A549 (cell line): ENCODE data around the gene SPANXC.

Experiments
- BHLHE40 ChIP-seq: IDR thresholded peaks from 2 replicates; pipeline ENCODE4 v1.6.1; 2012; ENCODE audit warnings: low read depth, low read length, inconsistent platforms
- EP300 ChIP-seq, 2 experiments: fragments of >200 bp; sonication (Bioruptor Twin); formaldehyde crosslinking; IDR thresholded peaks; 2 replicates in 1 of 2; 3 replicates in 1 of 2; pipeline ENCODE4 v1.6.1; 2016 to 2017
- HDAC2 ChIP-seq: fragments of 200-600 bp; sonication (generic); IDR thresholded peaks from 2 replicates; pipeline ENCODE4 v1.6.1; 2016
- PHF8 ChIP-seq: fragments of 200-600 bp; sonication (generic); IDR thresholded peaks from 2 replicates; pipeline ENCODE4 v1.6.1; 2016; ENCODE audit warnings: low read depth, mild to moderate bottlenecking, antibody characterized with exemption, moderate library complexity, borderline replicate concordance
- POLR2A ChIP-seq: IDR thresholded peaks from 2 replicates; pipeline ENCODE4 v1.6.1; 2012; ENCODE audit warnings: mild to moderate bottlenecking, low read length
- RCOR1 ChIP-seq: fragments of 150-350 bp; IDR thresholded peaks from 2 replicates; pipeline ENCODE4 v1.6.1; 2014; ENCODE audit warnings: antibody characterized with exemption, low read length, low read depth
- RFX5 ChIP-seq: fragments of 450-650 bp; IDR thresholded peaks from 2 replicates; pipeline ENCODE4 v1.7.1; 2014; ENCODE audit warnings: antibody characterized with exemption, mild to moderate bottlenecking, moderate library complexity
- RNF2 ChIP-seq: fragments of 200-600 bp; sonication (generic); IDR thresholded peaks from 2 replicates; pipeline ENCODE4 v1.6.1; 2016; ENCODE audit warnings: low read depth, mild to moderate bottlenecking, antibody characterized with exemption, moderate library complexity, borderline replicate concordance
- TF ChIP-seq, protein P1 (sequence below): fragments of >200 bp; sonication (Bioruptor Twin); formaldehyde crosslinking; IDR thresholded peaks from 3 replicates; pipeline ENCODE4 v1.5.1; 2016
- TF ChIP-seq, protein P2 (sequence below): IDR thresholded peaks from 2 replicates; pipeline ENCODE4 v1.6.1; 2012

GRCh38 chrX:141221611-141222010 lies 20.7 kb downstream of the SPANXC start:
- TF ChIP-seq, protein P1, sequence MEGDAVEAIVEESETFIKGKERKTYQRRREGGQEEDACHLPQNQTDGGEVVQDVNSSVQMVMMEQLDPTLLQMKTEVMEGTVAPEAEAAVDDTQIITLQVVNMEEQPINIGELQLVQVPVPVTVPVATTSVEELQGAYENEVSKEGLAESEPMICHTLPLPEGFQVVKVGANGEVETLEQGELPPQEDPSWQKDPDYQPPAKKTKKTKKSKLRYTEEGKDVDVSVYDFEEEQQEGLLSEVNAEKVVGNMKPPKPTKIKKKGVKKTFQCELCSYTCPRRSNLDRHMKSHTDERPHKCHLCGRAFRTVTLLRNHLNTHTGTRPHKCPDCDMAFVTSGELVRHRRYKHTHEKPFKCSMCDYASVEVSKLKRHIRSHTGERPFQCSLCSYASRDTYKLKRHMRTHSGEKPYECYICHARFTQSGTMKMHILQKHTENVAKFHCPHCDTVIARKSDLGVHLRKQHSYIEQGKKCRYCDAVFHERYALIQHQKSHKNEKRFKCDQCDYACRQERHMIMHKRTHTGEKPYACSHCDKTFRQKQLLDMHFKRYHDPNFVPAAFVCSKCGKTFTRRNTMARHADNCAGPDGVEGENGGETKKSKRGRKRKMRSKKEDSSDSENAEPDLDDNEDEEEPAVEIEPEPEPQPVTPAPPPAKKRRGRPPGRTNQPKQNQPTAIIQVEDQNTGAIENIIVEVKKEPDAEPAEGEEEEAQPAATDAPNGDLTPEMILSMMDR: no peak
- TF ChIP-seq RCOR1 (no peak), PHF8 (no peak), RFX5 (no peak), EP300 (IDR thresholded peaks at IDR 0.05) (no peak), HDAC2 (no peak), RNF2 (no peak), POLR2A (no peak), BHLHE40 (no peak)
- TF ChIP-seq, protein P2, sequence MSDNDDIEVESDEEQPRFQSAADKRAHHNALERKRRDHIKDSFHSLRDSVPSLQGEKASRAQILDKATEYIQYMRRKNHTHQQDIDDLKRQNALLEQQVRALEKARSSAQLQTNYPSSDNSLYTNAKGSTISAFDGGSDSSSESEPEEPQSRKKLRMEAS: no peak
